K562 (cell line): ENCODE data around the gene ANXA2. TPM values are rescaled to one million over a fixed set of nuclear protein-coding genes. Genes with fewer than 3 reads are reported as not detected.

Experiments used
- ATAC-seq: fragments of 200-7000 bp; cut with Tn5 transposase; 3 replicates; pipeline ENCODE4 v1.9.1; 2020; ENCODE audit warnings: moderate library complexity
- BruUV-seq: library from RNA; stranded (reverse); fragments of 400-500 nt; replicated peaks from 2 replicates; lab custom pipeline; 2021; lab: Mats Ljungman, UMichigan
- CTCF ChIA-PET: fragments of 300-600 bp; formaldehyde crosslinking; extraction: SDS; loops from one replicate; lab custom pipeline; 2021; ENCODE audit warnings: low intra/inter-chr PET ratio; lab: Yijun Ruan, JAX
- POLR2A ChIA-PET: fragments of 300-600, 350-650 bp; sonication (Branson Sonifier 250); formaldehyde crosslinking; extraction: SDS; loops from one replicate; lab custom pipeline; 2021; ENCODE audit warnings: antibody characterized with exemption, inconsistent platforms; lab: Yijun Ruan, JAX
- DNase-seq, 4 experiments: peaks; one replicate each; pipeline versions ENCODE4 v3.0.0 to v3.0.0-alpha.2; 2011 to 2018; ENCODE audit warnings: low spot score in 3 of 4, mixed read lengths in 3 of 4; ENCODE audit errors: extremely low read depth in 1 of 4
- FAIRE-seq: peaks from 2 replicates; lab custom pipeline; 2011; peaks lifted over from hg19 to GRCh38; lab: Jason Lieb, UNC
- H2AFZ ChIP-seq: 2 replicates; pipeline ENCODE4 v1.6.0; 2011; ENCODE audit warnings: low read depth, low read length, control low read depth, inconsistent platforms
- H3K27ac ChIP-seq: fragments of 200-600 bp; 3 replicates; pipeline ENCODE4 v1.8.0; 2011; ENCODE audit warnings: low read depth, mild to moderate bottlenecking, control low read depth, inconsistent platforms, low read length, moderate library complexity, mixed read lengths; ENCODE audit errors: extremely low read depth
- H3K27me3 ChIP-seq, 2 experiments: fragments of 300-600 bp in 1 of 2; 2 replicates in 1 of 2; 3 replicates in 1 of 2; pipeline versions ENCODE4 v1.6.0 to v1.8.0; 2011; ENCODE audit warnings: inconsistent platforms in 2 of 2, low read length in 2 of 2, mild to moderate bottlenecking in 1 of 2, mixed read lengths in 1 of 2, moderate library complexity in 1 of 2; ENCODE audit not compliant: control insufficient read depth in 2 of 2, insufficient read depth in 2 of 2
- H3K36me3 ChIP-seq: fragments of 300-600 bp; 3 replicates; pipeline ENCODE4 v1.8.0; 2011; ENCODE audit warnings: mild to moderate bottlenecking, low read length, inconsistent platforms; ENCODE audit not compliant: control insufficient read depth, insufficient read depth
- H3K4me1 ChIP-seq, 2 experiments: fragments of 200-600 bp in 1 of 2; replicated peaks in 1 of 2; 2 replicates in 1 of 2; 3 replicates in 1 of 2; pipeline versions ENCODE4 v1.5.1 to v1.8.0; 2011; ENCODE audit warnings: inconsistent platforms in 2 of 2, low read length in 2 of 2, mild to moderate bottlenecking in 1 of 2, mixed read lengths in 1 of 2, moderate library complexity in 1 of 2; ENCODE audit not compliant: control insufficient read depth in 2 of 2, insufficient read depth in 2 of 2
- H3K4me2 ChIP-seq: 2 replicates; pipeline ENCODE4 v1.6.1; 2011; ENCODE audit warnings: low read length, control low read depth, inconsistent platforms, mixed read lengths; ENCODE audit not compliant: insufficient read depth
- H3K4me3 ChIP-seq: fragments of 200-600 bp; sonication (generic), shearing (Covaris generic); 2 replicates; pipeline ENCODE4 v1.5.1; 2016; ENCODE audit warnings: control low read depth, inconsistent platforms
- H3K79me2 ChIP-seq: fragments of 200-600 bp; 3 replicates; pipeline ENCODE4 v1.8.0; 2011; ENCODE audit warnings: low read length, inconsistent platforms; ENCODE audit not compliant: control insufficient read depth, insufficient read depth
- H3K9ac ChIP-seq, 2 experiments: 2 replicates each; pipeline versions ENCODE4 v1.6.0 to v1.6.1; 2011; ENCODE audit warnings: low read depth in 2 of 2, low read length in 2 of 2, control low read depth in 1 of 2, inconsistent platforms in 1 of 2, mild to moderate bottlenecking in 1 of 2, mixed read lengths in 1 of 2; ENCODE audit not compliant: insufficient read depth in 1 of 2
- H3K9me1 ChIP-seq: one replicate; pipeline ENCODE4 v1.6.0; 2011; ENCODE audit warnings: inconsistent platforms, mild to moderate bottlenecking, low read length, moderate library complexity; ENCODE audit not compliant: control insufficient read depth, insufficient read depth
- H3K9me3 ChIP-seq: replicated peaks from 2 replicates; pipeline ENCODE4 v1.5.1; 2011; ENCODE audit warnings: low read depth, low read length, inconsistent platforms; ENCODE audit not compliant: control insufficient read depth, insufficient read depth
- H4K20me1 ChIP-seq: replicated peaks from 2 replicates; pipeline ENCODE4 v1.6.1; 2011; ENCODE audit warnings: low read length, inconsistent platforms, mixed read lengths; ENCODE audit not compliant: control insufficient read depth, insufficient read depth
- ARID3B ChIP-seq: fragments of 250-450 bp; sonication (Bioruptor Pico); IDR thresholded peaks from 2 replicates; pipeline ENCODE4 v1.4.0; 2020; ENCODE audit warnings: borderline replicate concordance
- CREB3L1 ChIP-seq: fragments of 450-650 bp; IDR thresholded peaks from 2 replicates; pipeline ENCODE4 v1.6.1; 2014; ENCODE audit warnings: low read depth, mild to moderate bottlenecking, moderate library complexity, borderline replicate concordance
- MLX ChIP-seq, 2 experiments: fragments of 450-650 bp in 1 of 2; sonication (generic) in 1 of 2; formaldehyde crosslinking; conservative IDR thresholded peaks; 2 replicates each; pipeline versions ENCODE4 v1.4.0 to v1.8.1; 2020 to 2022; ENCODE audit warnings: mild to moderate bottlenecking in 1 of 2, missing genetic modification reagents in 1 of 2
- MTF1 ChIP-seq: fragments of 250-450 bp; sonication (Bioruptor Pico); IDR thresholded peaks from 2 replicates; pipeline ENCODE4 v1.9.0; 2021; ENCODE audit warnings: moderate library complexity, mild to moderate bottlenecking, inconsistent platforms, borderline replicate concordance
- NFE2L1 ChIP-seq: fragments of 450-650 bp; IDR thresholded peaks from 2 replicates; pipeline ENCODE4 v1.6.1; 2016; ENCODE audit warnings: missing genetic modification characterization, low read depth, mild to moderate bottlenecking, missing compliant biosample characterization, moderate library complexity, borderline replicate concordance
- PTTG1 ChIP-seq: fragments of 450-650 bp; IDR thresholded peaks from 2 replicates; pipeline ENCODE4 v1.6.1; 2016; ENCODE audit warnings: low read depth, mild to moderate bottlenecking, missing genetic modification characterization, missing compliant biosample characterization
- SREBF1 ChIP-seq: fragments of 150-350 bp; IDR thresholded peaks from 2 replicates; pipeline ENCODE4 v1.6.1; 2014; ENCODE audit warnings: antibody characterized with exemption, low read depth, low read length, borderline replicate concordance
- ZFP1 ChIP-seq: fragments of 450-650 bp; formaldehyde crosslinking; IDR thresholded peaks from 2 replicates; pipeline ENCODE4 v1.4.0; 2020; ENCODE audit warnings: mild to moderate bottlenecking, mixed read lengths
- ZNF586 ChIP-seq: fragments of 450-650 bp; formaldehyde crosslinking; conservative IDR thresholded peaks from 2 replicates; pipeline ENCODE4 v1.4.0; 2020; ENCODE audit warnings: mild to moderate bottlenecking, moderate library complexity
- WGBS: fragments of 100-300 bp; shearing (Covaris generic); methylation state at CpG from one replicate; pipeline ENCODE4 v1.1.6; 2016; ENCODE audit warnings: low coverage, mixed read lengths; ENCODE audit not compliant: insufficient coverage; ENCODE audit errors: missing lambda C conversion rate; 5-methylcytosine and 5-hydroxymethylcytosine counted together
- in situ Hi-C: fragments of 300-500 bp; cut with MboI; formaldehyde crosslinking; loops from 4 replicates; pipeline ENCODE4 v1.15.0; 2018; ENCODE audit warnings: inconsistent platforms, mixed read lengths
- intact Hi-C: fragments of 100-400 bp; cut with micrococcal nuclease; formaldehyde crosslinking; loops from 2 replicates; pipeline ENCODE4 v1.14.2; 2022
- polyA plus RNA-seq, 8 experiments: library from polyadenylated mRNA; depleted of rRNA in 4 of 8; stranded (reverse) in 5 of 8; unstranded in 3 of 8; fragments of >200 nt; fragmentation: Nextera tagmentation in 2 of 8; fragmentation: Illumina TruSeq in 1 of 8; extraction: Ambion mirVana in 2 of 8; extraction: Trizol in 1 of 8; gene quantifications; 2 replicates each; pipeline versions ENCODE4 v1.2.1 to v1.2.3, GENCODE V29; 2011 to 2014; ENCODE audit warnings: inconsistent platforms in 1 of 8, missing spikeins in 1 of 8
- total RNA-seq, 7 experiments: library from RNA; depleted of rRNA in 6 of 7; stranded (reverse); fragments of >200 nt in 6 of 7; fragmentation: Illumina TruSeq in 2 of 7; extraction: Trizol in 2 of 7; gene quantifications; 2 replicates each; pipeline versions ENCODE4 v1.2.1 to v1.2.3, GENCODE V29; 2011 to 2021; ENCODE audit warnings: low replicate concordance in 1 of 7

Gene ANXA2
- total and polyA plus RNA-seq, 9 of the 15 experiments (the other 6 are each of a cell fraction or from before 2014, with no cell fraction given) = 301 to 1,102 (median 452) TPM

- BruUV-seq = no TSS peak
- in situ Hi-C loops (no loop called here), intact Hi-C loops (no loop called here)
- no peak overlapping the region for H3K4me2 ChIP-seq
- DNase-seq = no peak
- no peaks in the 10 kb centered on the region for H3K9me3 ChIP-seq
- no peak for FAIRE-seq
- ChIA-PET POLR2A (interaction anchor here (0.7 to 4.5 kb wide), 3 partner anchors 13 to 206 kb away, joined by 3 to 38 read pairs (median 4); no protein-coding TSS in a partner anchor), CTCF (no interaction called here)
- H4K20me1 ChIP-seq = peaks cover 5% of the 10 kb centered on the region; the same call in 1 of the 2 replicates
- no peak overlapping the region for H3K4me3 ChIP-seq
- no peaks in the 10 kb centered on the region for H3K9me1 ChIP-seq
- H3K9ac ChIP-seq = no peak overlapping the region
- no peak for TF ChIP-seq MTF1 (CRISPR knock-in tag)
- TF ChIP-seq CREB3L1 = no peak
- TF ChIP-seq MLX (CRISPR knock-in tag; conservative IDR thresholded peaks at IDR 0.05) = no peak
- TF ChIP-seq PTTG1 (tag) = no peak
- TF ChIP-seq ZNF586 = no peak
- TF ChIP-seq ZFP1 (CRISPR knock-in tag) = no peak
- no peak for TF ChIP-seq ARID3B (CRISPR knock-in tag)
- no peak for TF ChIP-seq NFE2L1 (tag)
- no peak for TF ChIP-seq SREBF1
- H3K36me3 ChIP-seq = peaks cover 81% of the 10 kb centered on the region
- no peak overlapping the region for H3K27ac ChIP-seq
- no peaks in the 10 kb centered on the region for H3K4me1 ChIP-seq
- no peak overlapping the region for H2AFZ ChIP-seq
- WGBS = 92% methylated on average over 8 of the region's 8 CpGs
- no peak for ATAC-seq
- no peaks in the 10 kb centered on the region for H3K27me3 ChIP-seq
- H3K79me2 ChIP-seq = peaks cover 3% of the 10 kb centered on the region; the same call in 1 of the 3 replicates
These were observed 16.5 kb downstream of the ANXA2 start for GRCh38 chr15:60381148-60381788.
